ENCODE results near the gene SCLT1. TPM values are rescaled to one million over a fixed set of nuclear protein-coding genes. Genes with fewer than 3 reads are reported as not detected.

SCLT1 gene
- total RNA-seq, 1 experiment from 2014 or later = 13.3 TPM

DNA sequence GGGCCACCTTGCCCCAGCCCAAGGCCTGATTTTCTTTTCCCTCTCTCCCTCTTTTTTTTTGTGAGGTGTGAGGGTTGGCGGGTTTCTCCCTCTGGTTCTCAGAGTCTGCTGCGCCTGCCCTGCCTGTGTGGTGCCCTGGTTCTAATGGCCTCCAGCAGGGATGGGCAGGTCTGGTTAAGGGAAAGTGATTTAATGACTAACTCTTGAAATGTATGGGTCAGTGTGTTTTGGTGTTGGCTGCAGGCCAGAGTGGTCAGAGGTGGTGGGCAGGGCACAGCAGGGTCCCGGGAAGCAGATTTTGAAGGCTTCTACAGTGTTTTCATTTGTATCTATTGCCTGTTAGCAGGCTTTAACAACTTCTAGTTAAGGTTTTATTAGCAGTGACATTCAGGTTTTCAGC lies 244.9 kb downstream of the SCLT1 start:
- Histone ChIP-seq H2AFZ (ENCODE audit: low read depth, low read length, poor library complexity, severe bottlenecking) (no peak overlapping the region), H3K4me1 (ENCODE audit: control insufficient read depth in 1 of 2, insufficient read depth in 2 of 2, low read length in 2 of 2) (no peaks in the 10 kb centered on the region), H3K9me3 (ENCODE audit: control insufficient read depth in 1 of 2, insufficient read depth in 1 of 2, low read depth in 1 of 2, low read length in 2 of 2) (no peaks in the 10 kb centered on the region), H3K79me2 (ENCODE audit: insufficient read depth, low read length) (no peaks in the 10 kb centered on the region), H3K27me3 (ENCODE audit: insufficient read depth, low read length) (no peaks in the 10 kb centered on the region), H3K27ac (ENCODE audit: low read depth, low read length) (no peak overlapping the region), H4K20me1 (ENCODE audit: insufficient read depth) (no peaks in the 10 kb centered on the region), H3K36me3 (ENCODE audit: control insufficient read depth in 1 of 2, insufficient read depth in 2 of 2, low read length in 2 of 2) (peaks cover 9 to 11% of the 10 kb centered on the region in 2 experiments; a peak in 3 of 4 replicates), H3K9me2 (ENCODE audit: insufficient read depth) (no peaks in the 10 kb centered on the region), H3K4me3 (replicated peaks in 1 of 2; ENCODE audit: low read depth in 1 of 2, low read length in 2 of 2) (no peak overlapping the region), H3K4me2 (ENCODE audit: low read length) (no peak overlapping the region), H3K9ac (ENCODE audit: low read length) (no peak overlapping the region)
- DNase-seq (ENCODE audit: low read depth, low spot score) (no peak), ATAC-seq (no peak)
- CTCF ChIA-PET = no interaction called here
- intact Hi-C loops (cut with micrococcal nuclease) = no loop called here
- BruUV-seq (replicated peaks) = no TSS peak
- RAD21 ChIA-PET (ENCODE audit: low non-redundant PET in 1 of 2, low total read pairs in 2 of 2, uncharacterized antibody in 2 of 2, unreplicated experiment in 2 of 2) = no interaction called here
- no peak for TF ChIP-seq SIN3A (IDR thresholded peaks at IDR 0.05; ENCODE audit: low read depth)
- TF ChIP-seq, protein P1, sequence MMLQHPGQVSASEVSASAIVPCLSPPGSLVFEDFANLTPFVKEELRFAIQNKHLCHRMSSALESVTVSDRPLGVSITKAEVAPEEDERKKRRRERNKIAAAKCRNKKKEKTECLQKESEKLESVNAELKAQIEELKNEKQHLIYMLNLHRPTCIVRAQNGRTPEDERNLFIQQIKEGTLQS (IDR thresholded peaks at IDR 0.05) = no peak
- TF ChIP-seq CEBPB (IDR thresholded peaks at IDR 0.05; ENCODE audit: low read depth) = no peak
- no peak for TF ChIP-seq EGR1 (IDR thresholded peaks at IDR 0.05; ENCODE audit: low read depth)
- no peak for TF ChIP-seq EZH2 (IDR thresholded peaks at IDR 0.05)
- no peak for TF ChIP-seq JUND (IDR thresholded peaks at IDR 0.05)
- no peak for TF ChIP-seq SRF (IDR thresholded peaks at IDR 0.05; ENCODE audit: low read depth)
- TF ChIP-seq SP1 (IDR thresholded peaks at IDR 0.05; ENCODE audit: low read depth) = no peak
- TF ChIP-seq, protein P2, sequence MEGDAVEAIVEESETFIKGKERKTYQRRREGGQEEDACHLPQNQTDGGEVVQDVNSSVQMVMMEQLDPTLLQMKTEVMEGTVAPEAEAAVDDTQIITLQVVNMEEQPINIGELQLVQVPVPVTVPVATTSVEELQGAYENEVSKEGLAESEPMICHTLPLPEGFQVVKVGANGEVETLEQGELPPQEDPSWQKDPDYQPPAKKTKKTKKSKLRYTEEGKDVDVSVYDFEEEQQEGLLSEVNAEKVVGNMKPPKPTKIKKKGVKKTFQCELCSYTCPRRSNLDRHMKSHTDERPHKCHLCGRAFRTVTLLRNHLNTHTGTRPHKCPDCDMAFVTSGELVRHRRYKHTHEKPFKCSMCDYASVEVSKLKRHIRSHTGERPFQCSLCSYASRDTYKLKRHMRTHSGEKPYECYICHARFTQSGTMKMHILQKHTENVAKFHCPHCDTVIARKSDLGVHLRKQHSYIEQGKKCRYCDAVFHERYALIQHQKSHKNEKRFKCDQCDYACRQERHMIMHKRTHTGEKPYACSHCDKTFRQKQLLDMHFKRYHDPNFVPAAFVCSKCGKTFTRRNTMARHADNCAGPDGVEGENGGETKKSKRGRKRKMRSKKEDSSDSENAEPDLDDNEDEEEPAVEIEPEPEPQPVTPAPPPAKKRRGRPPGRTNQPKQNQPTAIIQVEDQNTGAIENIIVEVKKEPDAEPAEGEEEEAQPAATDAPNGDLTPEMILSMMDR (IDR thresholded peaks at IDR 0.05 in 2 of 3, conservative IDR thresholded peaks at IDR 0.05 in 1 of 3; ENCODE audit: borderline replicate concordance in 1 of 3, insufficient read depth in 1 of 3, low read depth in 2 of 3, low read length in 2 of 3) = no peak
- no peak for TF ChIP-seq EZH2phosphoT487 (IDR thresholded peaks at IDR 0.05; ENCODE audit: borderline replicate concordance)
- TF ChIP-seq ELF1 (IDR thresholded peaks at IDR 0.05; ENCODE audit: borderline replicate concordance, low read depth) = no peak
- TF ChIP-seq CBX3 (IDR thresholded peaks at IDR 0.05; ENCODE audit: low read depth) = no peak
- no peak for TF ChIP-seq TCF7L2 (IDR thresholded peaks at IDR 0.05; ENCODE audit: borderline replicate concordance, extremely low read depth, insufficient read depth, insufficient read length)
- POLR2A ChIA-PET = no interaction called here

All from HCT116 (cell line).